A549 (cell line): ENCODE data around the gene PCDHGB1. TPM values are rescaled to one million over a fixed set of nuclear protein-coding genes. Genes with fewer than 3 reads are reported as not detected.

Experiments used
- ATAC-seq, 2 experiments: fragments of 200-7000 bp in 1 of 2; fragments of >200 bp in 1 of 2; cut with Nextera tagmentation in 1 of 2; cut with Tn5 transposase in 1 of 2; 3 replicates each; pipeline versions ENCODE4 v1.8.0 to v1.9.1; 2018 to 2020; ENCODE audit warnings: mild to moderate bottlenecking in 1 of 2, moderate library complexity in 1 of 2
- CTCF ChIA-PET: fragments of 300-600 bp; sonication (Branson Sonifier 250); formaldehyde crosslinking; extraction: SDS; loops from one replicate; lab custom pipeline; 2021; ENCODE audit warnings: antibody characterized with exemption, inconsistent platforms; lab: Yijun Ruan, JAX
- POLR2A ChIA-PET: fragments of 350-600 bp; formaldehyde crosslinking; extraction: SDS; loops from one replicate; lab custom pipeline; 2021; ENCODE audit warnings: antibody characterized with exemption, inconsistent platforms; lab: Yijun Ruan, JAX
- DNase-seq, 2 experiments: peaks; one replicate each; pipeline versions ENCODE4 v3.0.0 to v3.0.0-alpha.2; 2011 to 2016; ENCODE audit warnings: low read depth in 1 of 2, low spot score in 1 of 2
- FAIRE-seq: peaks from 2 replicates; lab custom pipeline; 2011; peaks lifted over from hg19 to GRCh38; lab: Jason Lieb, UNC
- H3K27ac ChIP-seq, 2 experiments: fragments of >200 bp; sonication (Bioruptor Twin); formaldehyde crosslinking; 3 replicates each; pipeline ENCODE4 v1.5.1; 2016 to 2017
- H3K4me1 ChIP-seq: fragments of >200 bp; sonication (Bioruptor Twin); formaldehyde crosslinking; 3 replicates; pipeline ENCODE4 v1.6.1; 2016
- H3K4me2 ChIP-seq: fragments of >200 bp; sonication (Bioruptor Twin); formaldehyde crosslinking; 3 replicates; pipeline ENCODE4 v1.6.1; 2016
- H3K4me3 ChIP-seq: fragments of >200 bp; sonication (Bioruptor Twin); formaldehyde crosslinking; 3 replicates; pipeline ENCODE4 v1.5.1; 2016
- H3K9me3 ChIP-seq: fragments of >200 bp; sonication (Bioruptor Twin); formaldehyde crosslinking; 3 replicates; pipeline ENCODE4 v1.6.1; 2016
- CBX2 ChIP-seq: fragments of 200-600 bp; sonication (generic); IDR thresholded peaks from 2 replicates; pipeline ENCODE4 v1.6.1; 2016; ENCODE audit warnings: low read depth, mild to moderate bottlenecking, borderline replicate concordance
- CBX8 ChIP-seq: fragments of 200-600 bp; sonication (generic); IDR thresholded peaks from 2 replicates; pipeline ENCODE4 v1.6.1; 2016
- CHD2 ChIP-seq: fragments of 150-350 bp; IDR thresholded peaks from 2 replicates; pipeline ENCODE4 v1.6.1; 2014; ENCODE audit warnings: low read length; ENCODE audit not compliant: partially characterized antibody
- CHD4 ChIP-seq: fragments of 200-600 bp; sonication (generic); IDR thresholded peaks from 2 replicates; pipeline ENCODE4 v1.6.1; 2016; ENCODE audit warnings: antibody characterized with exemption, mild to moderate bottlenecking, borderline replicate concordance
- CTCF ChIP-seq: fragments of >200 bp; sonication (Bioruptor Twin); formaldehyde crosslinking; IDR thresholded peaks from 3 replicates; pipeline ENCODE4 v1.5.1; 2016
- E2F6 ChIP-seq: IDR thresholded peaks from 2 replicates; pipeline ENCODE4 v1.6.1; 2012; ENCODE audit warnings: low read depth, borderline replicate concordance
- EHF ChIP-seq: fragments of 250-450 bp; sonication (Bioruptor Pico); IDR thresholded peaks from 2 replicates; pipeline ENCODE4 v1.5.0; 2020; ENCODE audit warnings: mild to moderate bottlenecking
- EHMT2 ChIP-seq: fragments of 200-600 bp; sonication (generic); IDR thresholded peaks from 2 replicates; pipeline ENCODE4 v1.6.1; 2016; ENCODE audit warnings: antibody characterized with exemption, low read depth, mild to moderate bottlenecking, moderate library complexity
- ELK1 ChIP-seq: fragments of 150-350 bp; IDR thresholded peaks from 2 replicates; pipeline ENCODE4 v1.6.1; 2014; ENCODE audit warnings: low read depth, mild to moderate bottlenecking, low read length
- EP300 ChIP-seq, 2 experiments: fragments of >200 bp; sonication (Bioruptor Twin); formaldehyde crosslinking; IDR thresholded peaks; 2 replicates in 1 of 2; 3 replicates in 1 of 2; pipeline ENCODE4 v1.6.1; 2016 to 2017
- ESRRA ChIP-seq: fragments of 150-350 bp; IDR thresholded peaks from 2 replicates; pipeline ENCODE4 v1.6.1; 2014; ENCODE audit warnings: mild to moderate bottlenecking, low read length, borderline replicate concordance
- FOSL2 ChIP-seq, 2 experiments: fragments of 450-650 bp in 1 of 2; fragments of >200 bp in 1 of 2; sonication (Bioruptor Twin) in 1 of 2; formaldehyde crosslinking; IDR thresholded peaks; 2 replicates each; pipeline versions ENCODE4 v1.5.0 to v1.6.1; 2016 to 2020; ENCODE audit warnings: mild to moderate bottlenecking in 1 of 2, moderate library complexity in 1 of 2
- FOXS1 ChIP-seq: fragments of 250-450 bp; sonication (Bioruptor Pico); IDR thresholded peaks from 2 replicates; pipeline ENCODE4 v1.5.0; 2020; ENCODE audit warnings: mild to moderate bottlenecking, moderate library complexity
- HOXA7 ChIP-seq: fragments of 250-450 bp; sonication (Bioruptor Pico); IDR thresholded peaks from 2 replicates; pipeline ENCODE4 v1.5.0; 2020; ENCODE audit warnings: mild to moderate bottlenecking, moderate library complexity
- JUN ChIP-seq, 2 experiments: fragments of >200 bp; sonication (Bioruptor Twin); formaldehyde crosslinking; IDR thresholded peaks; 2 replicates in 1 of 2; 3 replicates in 1 of 2; pipeline ENCODE4 v1.6.1; 2016 to 2017
- JUNB ChIP-seq: fragments of >200 bp; sonication (Bioruptor Twin); formaldehyde crosslinking; IDR thresholded peaks from 2 replicates; pipeline ENCODE4 v1.6.1; 2016
- KDM1A ChIP-seq: fragments of 200-600 bp; sonication (generic); IDR thresholded peaks from 2 replicates; pipeline ENCODE4 v1.6.1; 2016; ENCODE audit warnings: low read depth, mild to moderate bottlenecking
- MAX ChIP-seq: IDR thresholded peaks from 2 replicates; pipeline ENCODE4 v1.6.1; 2012
- MAZ ChIP-seq: fragments of 150-350 bp; IDR thresholded peaks from 2 replicates; pipeline ENCODE4 v1.6.1; 2014; ENCODE audit warnings: antibody characterized with exemption, low read depth, low read length, borderline replicate concordance
- MYC ChIP-seq: IDR thresholded peaks from 2 replicates; pipeline ENCODE4 v1.6.1; 2012; ENCODE audit warnings: mild to moderate bottlenecking, inconsistent platforms, low read length, improper control_type of control experiment, borderline replicate concordance
- NFE2L2 ChIP-seq: fragments of 150-350 bp; conservative IDR thresholded peaks from 2 replicates; pipeline ENCODE4 v1.6.1; 2014; ENCODE audit warnings: low read length
- NR3C1 ChIP-seq: fragments of >200 bp; sonication (Bioruptor Twin); formaldehyde crosslinking; IDR thresholded peaks from 3 replicates; pipeline ENCODE4 v1.6.1; 2017
- PHF8 ChIP-seq: fragments of 200-600 bp; sonication (generic); IDR thresholded peaks from 2 replicates; pipeline ENCODE4 v1.6.1; 2016; ENCODE audit warnings: low read depth, mild to moderate bottlenecking, antibody characterized with exemption, moderate library complexity, borderline replicate concordance
- POLR2A ChIP-seq: IDR thresholded peaks from 2 replicates; pipeline ENCODE4 v1.6.1; 2012; ENCODE audit warnings: mild to moderate bottlenecking, low read length
- RAD21 ChIP-seq, 2 experiments: fragments of >200 bp in 1 of 2; sonication (Bioruptor Twin) in 1 of 2; formaldehyde crosslinking in 1 of 2; IDR thresholded peaks in 1 of 2; conservative IDR thresholded peaks in 1 of 2; 2 replicates in 1 of 2; 3 replicates in 1 of 2; pipeline ENCODE4 v1.6.1; 2012 to 2018; ENCODE audit warnings: inconsistent platforms in 1 of 2
- SMC3 ChIP-seq: fragments of >200 bp; sonication (Bioruptor Twin); formaldehyde crosslinking; IDR thresholded peaks from 3 replicates; pipeline ENCODE4 v1.6.1; 2018; ENCODE audit warnings: inconsistent platforms
- TFCP2L1 ChIP-seq: fragments of 250-450 bp; sonication (Bioruptor Pico); IDR thresholded peaks from 2 replicates; pipeline ENCODE4 v1.5.0; 2021; ENCODE audit warnings: mild to moderate bottlenecking
- TP53 ChIP-seq: fragments of 250-450 bp; sonication (Bioruptor Pico); IDR thresholded peaks from 2 replicates; pipeline ENCODE4 v1.5.0; 2021; ENCODE audit warnings: mild to moderate bottlenecking, moderate library complexity
- ZC3H11A ChIP-seq: fragments of 450-650 bp; IDR thresholded peaks from 2 replicates; pipeline ENCODE4 v1.6.1; 2014; ENCODE audit warnings: antibody characterized with exemption, mild to moderate bottlenecking
- ZFP36 ChIP-seq: fragments of 450-650 bp; IDR thresholded peaks from 2 replicates; pipeline ENCODE4 v1.6.1; 2014; ENCODE audit warnings: borderline replicate concordance; ENCODE audit not compliant: partially characterized antibody
- ZNF302 ChIP-seq: fragments of 250-450 bp; sonication (Bioruptor Pico); IDR thresholded peaks from 2 replicates; pipeline ENCODE4 v1.9.0; 2021; ENCODE audit warnings: inconsistent platforms, mild to moderate bottlenecking, moderate library complexity
- WGBS: methylation state at CpG from one replicate; pipeline ENCODE4 v1.1.6; 2017; ENCODE audit errors: missing lambda C conversion rate; 5-methylcytosine and 5-hydroxymethylcytosine counted together
- polyA minus RNA-seq: library from RNA; depleted of rRNA, polyadenylated mRNA; stranded (reverse); fragments of >200 nt; gene quantifications from 2 replicates; pipeline ENCODE4 v1.2.3, GENCODE V29; 2011; rRNA and poly(A)+ RNA removed
- polyA plus RNA-seq, 4 experiments: library from polyadenylated mRNA; depleted of rRNA in 3 of 4; stranded (reverse); fragments of >200 nt; fragmentation: RNase III in 1 of 4; extraction: RNeasy Plus Mini Kit Qiagen cat#74134 plus additional on column Dnase treatment in 1 of 4; gene quantifications; 2 replicates in 3 of 4; 3 replicates in 1 of 4; pipeline ENCODE4 v1.2.3, GENCODE V29; 2011 to 2017
- TF ChIP-seq, protein P1 (sequence below): fragments of 250-450 bp; sonication (Bioruptor Pico); IDR thresholded peaks from 2 replicates; pipeline ENCODE4 v1.5.0; 2021; ENCODE audit warnings: mild to moderate bottlenecking, moderate library complexity, borderline replicate concordance
- TF ChIP-seq, protein P2 (sequence below): fragments of >200 bp; sonication (Bioruptor Twin); formaldehyde crosslinking; IDR thresholded peaks from 2 replicates; pipeline ENCODE4 v1.6.1; 2016
- TF ChIP-seq, protein P3 (sequence below): fragments of 250-450 bp; sonication (Bioruptor Pico); IDR thresholded peaks from 2 replicates; pipeline ENCODE4 v1.5.0; 2020; ENCODE audit warnings: low read depth, mild to moderate bottlenecking, moderate library complexity

PCDHGB1 gene
- polyA plus RNA-seq (2011; rRNA removed) (3.7 and 3.9 TPM in 2 replicates), polyA plus RNA-seq (2017; fragmentation: RNase III; extraction: RNeasy Plus Mini Kit Qiagen cat#74134 plus additional on column Dnase treatment) (1.3 to 1.6 TPM (median 1.5 TPM) in 3 replicates), polyA minus RNA-seq (4.3 and 5.7 TPM in 2 replicates)
- 0.82 and 1.4 TPM in 2 replicates for polyA plus RNA-seq (2012; cell fraction: cytosol; rRNA removed)
- polyA plus RNA-seq (2012; cell fraction: nucleus; rRNA removed) = 3.6 and 4.5 TPM in 2 replicates

- H3K27ac ChIP-seq = peak within 1 kb of the TSS; percentile 24 to 73; a peak in 5 of 6 replicates
- POLR2A ChIA-PET = interaction anchor here (1.0 to 1.9 kb wide), 5 partner anchors 11 to 214 kb away, joined by 3 to 7 read pairs (median 4); partner anchors contain the start of genes PCDHGA1, PCDHGA2 and TAF7
- TF ChIP-seq CHD2 (peak; percentile 14), TP53 (CRISPR knock-in tag) (no peak), KDM1A (no peak), ZC3H11A (no peak), HOXA7 (no peak), ESRRA (no peak), MYC (no peak), TFCP2L1 (CRISPR knock-in tag) (no peak), ZNF302 (CRISPR knock-in tag) (no peak), JUNB (no peak), PHF8 (no peak), MAZ (no peak), ZFP36 (no peak), FOSL2 (IDR thresholded peaks at IDR 0.05) (no peak), FOSL2 (CRISPR knock-in tag; IDR thresholded peaks at IDR 0.05) (no peak), EP300 (IDR thresholded peaks at IDR 0.05) (no peak), CBX8 (no peak), NR3C1 (no peak), EHF (no peak), E2F6 (no peak), JUN (IDR thresholded peaks at IDR 0.05) (no peak), POLR2A (peak; percentile 28), EHMT2 (no peak), FOXS1 (no peak), CBX2 (no peak), RAD21 (conservative IDR thresholded peaks at IDR 0.05 in 1 of 2, IDR thresholded peaks at IDR 0.05 in 1 of 2) (peak; percentile 71 to 73), NFE2L2 (no peak), CHD4 (no peak), MAX (no peak), SMC3 (peak; percentile 60), ELK1 (no peak), CTCF (peak; percentile 75)
- TF ChIP-seq, protein P1, sequence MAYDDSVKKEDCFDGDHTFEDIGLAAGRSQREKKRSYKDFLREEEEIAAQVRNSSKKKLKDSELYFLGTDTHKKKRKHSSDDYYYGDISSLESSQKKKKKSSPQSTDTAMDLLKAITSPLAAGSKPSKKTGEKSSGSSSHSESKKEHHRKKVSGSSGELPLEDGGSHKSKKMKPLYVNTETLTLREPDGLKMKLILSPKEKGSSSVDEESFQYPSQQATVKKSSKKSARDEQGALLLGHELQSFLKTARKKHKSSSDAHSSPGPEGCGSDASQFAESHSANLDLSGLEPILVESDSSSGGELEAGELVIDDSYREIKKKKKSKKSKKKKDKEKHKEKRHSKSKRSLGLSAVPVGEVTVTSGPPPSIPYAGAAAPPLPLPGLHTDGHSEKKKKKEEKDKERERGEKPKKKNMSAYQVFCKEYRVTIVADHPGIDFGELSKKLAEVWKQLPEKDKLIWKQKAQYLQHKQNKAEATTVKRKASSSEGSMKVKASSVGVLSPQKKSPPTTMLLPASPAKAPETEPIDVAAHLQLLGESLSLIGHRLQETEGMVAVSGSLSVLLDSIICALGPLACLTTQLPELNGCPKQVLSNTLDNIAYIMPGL (CRISPR knock-in tag) = no peak
- TF ChIP-seq, protein P2, sequence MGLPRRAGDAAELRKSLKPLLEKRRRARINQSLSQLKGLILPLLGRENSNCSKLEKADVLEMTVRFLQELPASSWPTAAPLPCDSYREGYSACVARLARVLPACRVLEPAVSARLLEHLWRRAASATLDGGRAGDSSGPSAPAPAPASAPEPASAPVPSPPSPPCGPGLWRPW = no peak
- TF ChIP-seq, protein P3, sequence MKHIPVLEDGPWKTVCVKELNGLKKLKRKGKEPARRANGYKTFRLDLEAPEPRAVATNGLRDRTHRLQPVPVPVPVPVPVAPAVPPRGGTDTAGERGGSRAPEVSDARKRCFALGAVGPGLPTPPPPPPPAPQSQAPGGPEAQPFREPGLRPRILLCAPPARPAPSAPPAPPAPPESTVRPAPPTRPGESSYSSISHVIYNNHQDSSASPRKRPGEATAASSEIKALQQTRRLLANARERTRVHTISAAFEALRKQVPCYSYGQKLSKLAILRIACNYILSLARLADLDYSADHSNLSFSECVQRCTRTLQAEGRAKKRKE (CRISPR knock-in tag) = no peak
These were observed at the start of gene PCDHGB1 for GRCh38 chr5:141349917-141350619. Gene PCDHGB1 (plus strand): TSS chr5:141350099. CDS start chr5:141350261, 162 bp downstream.

More at GRCh38 chr5:141349917-141350619, at the start of gene PCDHGB1:
- DNase-seq (peak; percentile 80 to 87), ATAC-seq (peak; percentile 99), FAIRE-seq (no peak)
- CTCF ChIA-PET = interaction anchor here (0.7 to 4.4 kb wide), 31 partner anchors 10 to 269 kb away, joined by 3 to 25 read pairs (median 6); partner anchors contain the start of genes DIAPH1, PCDHB11, PCDHB6 and PCDHGA1
- Histone ChIP-seq H3K4me2 (peak within 1 kb of the TSS; percentile 69), H3K4me3 (peak within 1 kb of the TSS; percentile 45), H3K9me3 (peaks cover 28% of the 10 kb centered on the region), H3K4me1 (no peaks in the 10 kb centered on the region)
- WGBS = 9% methylated on average over 29 of the region's 29 CpGs
